ENCODE measurements around the gene CDA.

CDA gene

GRCh38 chr1:20618550-20618949 is 29.7 kb downstream of the CDA start:
- DNase-seq, result no peak

- no peak for DNase-seq
These were observed 31.1 kb downstream of the CDA start for GRCh38 chr1:20619999-20620398.

GRCh38 chr1:20621012-20621411 is 32.1 kb downstream of the CDA start:
- DNase-seq, result no peak

- no peak for DNase-seq
These were observed 35.8 kb downstream of the CDA start for GRCh38 chr1:20624709-20625108.

GRCh38 chr1:20625176-20626097 is 36.5 kb downstream of the CDA start:
- no peak for DNase-seq

GRCh38 chr1:20626098-20626427 is 37.2 kb downstream of the CDA start:
- no peak for DNase-seq

GRCh38 chr1:20626524-20626923 is 37.6 kb downstream of the CDA start:
- no peak for DNase-seq

- no peak for DNase-seq
These were observed 41.8 kb downstream of the CDA start for GRCh38 chr1:20630729-20631128.

- DNase-seq, result no peak
These were observed 43.5 kb downstream of the CDA start for GRCh38 chr1:20632386-20632785.

GRCh38 chr1:20633190-20634064 is 44.5 kb downstream of the CDA start, which contains the start of gene PINK1:
Gene PINK1, plus strand, starts transcription at chr1:20633458. Its CDS starts 91 bp downstream, at chr1:20633549.
- DNase-seq, result peak in 1 of 2 experiments; percentile 49

GRCh38 chr1:20634065-20634593 is 45.2 kb downstream of the CDA start:
- DNase-seq, result no peak

GRCh38 chr1:20634594-20635084 is 45.7 kb downstream of the CDA start:
- no peak for DNase-seq

- DNase-seq, result no peak
These were observed 48.0 kb downstream of the CDA start for GRCh38 chr1:20636785-20637347.

GRCh38 chr1:20640183-20640597 is 51.3 kb downstream of the CDA start:
- DNase-seq, result peak in 1 of 2 experiments; percentile 48

GRCh38 chr1:20641975-20642374 is 53.1 kb downstream of the CDA start:
- no peak for DNase-seq

- no peak for DNase-seq
These were observed 54.2 kb downstream of the CDA start for GRCh38 chr1:20643080-20643479.

GRCh38 chr1:20644416-20644815 is 55.5 kb downstream of the CDA start:
- no peak for DNase-seq

GRCh38 chr1:20645414-20645813 is 56.5 kb downstream of the CDA start:
- DNase-seq, result no peak

- no peak for DNase-seq
These were observed 59.5 kb downstream of the CDA start for GRCh38 chr1:20648438-20648837.

- no peak for DNase-seq
These were observed 60.0 kb downstream of the CDA start for GRCh38 chr1:20648946-20649345.

- no peak for DNase-seq
These were observed 63.4 kb downstream of the CDA start for GRCh38 chr1:20652300-20652699.

- DNase-seq, result no peak
These were observed 65.3 kb downstream of the CDA start for GRCh38 chr1:20654104-20654690.

GRCh38 chr1:20657024-20657423 is 68.1 kb downstream of the CDA start:
- DNase-seq, result no peak
